Sigmoid colon (tissue), 4 donors: ENCODE measurements around the gene GAPDHS.

Experiments
- CTCF ChIP-seq, 4 experiments: fragments of 450-650 bp in 3 of 4; fragments of 200-600 bp in 1 of 4; IDR thresholded peaks; one replicate each; pipeline ENCODE4 v1.5.1; 2016 to 2019; ENCODE audit warnings: antibody characterized with exemption in 4 of 4, mild to moderate bottlenecking in 3 of 4, moderate library complexity in 2 of 4
- EP300 ChIP-seq, 4 donors: sonication (generic); formaldehyde crosslinking; IDR thresholded peaks; one replicate each; pipeline ENCODE4 v1.6.1; 2017; ENCODE audit warnings: antibody characterized with exemption in 4 of 4
- POLR2A ChIP-seq, 2 donors: fragments of 450-650 bp; IDR thresholded peaks; one replicate each; pipeline ENCODE4 v1.6.1; 2016; ENCODE audit warnings: antibody characterized with exemption in 2 of 2, mild to moderate bottlenecking in 2 of 2, moderate library complexity in 2 of 2
- POLR2AphosphoS5 ChIP-seq, 4 donors: sonication (generic); formaldehyde crosslinking; IDR thresholded peaks; one replicate each; pipeline ENCODE4 v1.6.1; 2017; ENCODE audit warnings: antibody characterized with exemption in 4 of 4

- no peak for TF ChIP-seq POLR2AphosphoS5 (IDR thresholded peaks at IDR 0.05)
- no peak for TF ChIP-seq CTCF (IDR thresholded peaks at IDR 0.05)
- TF ChIP-seq POLR2A (IDR thresholded peaks at IDR 0.05), result no peak
- TF ChIP-seq EP300 (IDR thresholded peaks at IDR 0.05), result no peak
Measured at GRCh38 chr19:35557539-35558399, 24.5 kb downstream of the GAPDHS start.
